Lower lobe of right lung (tissue), 2 donors: Measurements from ENCODE around the gene ZNF225. TPM values are rescaled to one million over a fixed set of nuclear protein-coding genes. Genes with fewer than 3 reads are reported as not detected.

Experiments used
- ATAC-seq, 2 donors: fragments of 200-7000 bp; cut with Tn5 transposase; one replicate each; pipeline ENCODE4 v1.9.1; 2020 to 2022; ENCODE audit warnings: mild to moderate bottlenecking in 2 of 2, moderate library complexity in 2 of 2
- DNase-seq: peaks from one replicate; pipeline ENCODE4 v3.0.0-alpha.2; 2020
- H3K27ac ChIP-seq: fragments of 200-600 bp; one replicate; pipeline ENCODE4 v1.8.0; 2022
- H3K27me3 ChIP-seq: fragments of 200-600 bp; one replicate; pipeline ENCODE4 v1.8.0; 2022; ENCODE audit warnings: low read depth
- H3K36me3 ChIP-seq: fragments of 200-600 bp; one replicate; pipeline ENCODE4 v1.8.0; 2022; ENCODE audit warnings: mild to moderate bottlenecking
- H3K4me1 ChIP-seq: fragments of 200-600 bp; one replicate; pipeline ENCODE4 v1.8.0; 2022
- H3K4me3 ChIP-seq: fragments of 200-600 bp; one replicate; pipeline ENCODE4 v1.8.0; 2022; ENCODE audit warnings: mild to moderate bottlenecking
- H3K9me3 ChIP-seq: fragments of 200-600 bp; one replicate; pipeline ENCODE4 v1.8.0; 2022
- CTCF ChIP-seq: fragments of 200-600 bp; IDR thresholded peaks from one replicate; pipeline ENCODE4 v1.8.0; 2022; ENCODE audit warnings: antibody characterized with exemption, mild to moderate bottlenecking
- intact Hi-C: fragments of 100-400 bp; cut with DNase I; formaldehyde crosslinking; loops from one replicate; pipeline ENCODE4 v1.11.0; 2022
- total RNA-seq: library from RNA; stranded (reverse); fragmentation: NEBNext Ultra II Directional; extraction: Animal tissue kit (Norgen Biotek cat#: 25700); gene quantifications from one replicate; pipeline ENCODE4 v1.2.1, GENCODE V29; 2021
- donor health status: DM: no; HTN: yes; CAD: no; lungs with severe emphysema.

ZNF225 gene
- total RNA-seq, 1 donor from 2014 or later: 6.8 TPM

GRCh38 chr19:44182145-44182544 lies 68.9 kb downstream of the ZNF225 start:
- peaks cover 85% of the 10 kb centered on the region for H3K9me3 ChIP-seq
- DNase-seq: no peak
- no peak for ATAC-seq
- intact Hi-C loops: no loop called here
- no peak for TF ChIP-seq CTCF
- H3K4me3 ChIP-seq: no peak overlapping the region
- no peaks in the 10 kb centered on the region for H3K27me3 ChIP-seq
- no peak overlapping the region for H3K27ac ChIP-seq
- H3K36me3 ChIP-seq: no peaks in the 10 kb centered on the region
- no peaks in the 10 kb centered on the region for H3K4me1 ChIP-seq

Other genes starting within 250 kb of the ZNF225 start
- gene ZNF404, start 229.4 kb upstream of the ZNF225 start, total RNA-seq: 3.2 TPM
- gene ZNF45, start 178.1 kb upstream of the ZNF225 start, total RNA-seq: 13.3 TPM
- gene ZNF221, start 162.2 kb upstream of the ZNF225 start, total RNA-seq: 6.2 TPM
- 8.9 TPM for gene ZNF155, start 129.2 kb upstream of the ZNF225 start, total RNA-seq
- gene ZNF230, start 110.4 kb upstream of the ZNF225 start, total RNA-seq: 4.8 TPM
- gene ZNF222, start 88.0 kb upstream of the ZNF225 start, total RNA-seq: 3.1 TPM
- 5.7 TPM for gene ZNF223, start 61.4 kb upstream of the ZNF225 start, total RNA-seq
- 2.4 TPM for gene ZNF284, start 41.2 kb upstream of the ZNF225 start, total RNA-seq
- gene ZNF224, start 19.0 kb upstream of the ZNF225 start, total RNA-seq: 31.6 TPM
- gene ZNF234, start 28.2 kb downstream of the ZNF225 start, total RNA-seq: 16.1 TPM
- 17.7 TPM for gene ZNF226, start 51.7 kb downstream of the ZNF225 start, total RNA-seq
- 18.2 TPM for gene ZNF227, start 99.1 kb downstream of the ZNF225 start, total RNA-seq
- gene ZNF233, start 146.5 kb downstream of the ZNF225 start, total RNA-seq: 0.86 TPM
- 6.5 TPM for gene ZNF235, start 191.6 kb downstream of the ZNF225 start, total RNA-seq
- gene ZNF112, start 243.3 kb downstream of the ZNF225 start, total RNA-seq: 4.8 TPM